ENCODE measurements around the gene SLC5A2. TPM values are rescaled to one million over a fixed set of nuclear protein-coding genes. Genes with fewer than 3 reads are reported as not detected.
A peak's percentile ranks its signal among the peaks of the same experiment; 100 is the strongest.

The SLC5A2 gene
- total and polyA plus RNA-seq, 2 of the 13 experiments (the other 11 are each of a cell fraction or from before 2014, with no cell fraction given), result 0.24 to 0.97 TPM

DNA sequence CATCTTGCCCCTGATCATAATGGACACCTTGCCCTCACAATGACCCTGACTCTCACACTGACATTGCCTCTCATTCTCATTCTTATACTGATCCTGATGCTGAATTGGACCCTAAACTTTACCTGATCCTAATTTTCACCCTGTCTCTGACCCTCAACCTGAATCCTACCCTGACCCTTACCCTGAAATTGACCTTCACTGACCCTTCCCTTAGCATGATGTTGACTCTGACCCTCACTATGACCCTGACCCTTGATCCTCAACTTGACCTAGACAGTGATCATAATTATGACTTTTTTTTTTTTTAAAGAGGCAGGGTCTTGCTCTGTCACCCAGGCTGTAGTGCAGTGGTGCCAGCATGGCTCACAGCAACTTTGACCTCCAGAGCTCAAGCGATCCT, 48.2 kb downstream of the SLC5A2 start (continued):
- no peak for TF ChIP-seq ZNF251 (CRISPR knock-in tag; IDR thresholded peaks at IDR 0.05)

DNA sequence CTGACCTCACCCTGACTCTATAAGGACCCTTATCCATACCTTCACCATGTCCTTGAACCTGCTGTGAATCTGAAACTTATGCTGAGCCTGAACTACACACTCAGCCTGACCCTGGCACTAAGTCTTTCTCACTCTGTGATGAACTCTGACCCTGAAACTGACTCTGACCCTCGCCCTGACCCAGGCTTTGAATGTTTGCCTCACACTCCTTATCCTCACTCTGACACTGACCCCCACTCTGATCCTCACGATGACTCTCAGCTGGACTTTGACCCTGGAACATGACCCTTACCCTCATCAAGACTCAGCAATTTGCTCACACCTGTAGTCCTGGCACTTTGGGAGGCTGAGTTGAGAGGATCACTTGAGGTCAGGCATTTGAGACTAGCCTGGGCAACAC, 49.2 kb downstream of the SLC5A2 start:
- H3K4me1 ChIP-seq (ENCODE audit: insufficient read depth, low read length), result peaks cover 26% of the 10 kb centered on the region
- FAIRE-seq, result no peak
- H3K27me3 ChIP-seq (ENCODE audit: control insufficient read depth in 1 of 2, insufficient read depth in 2 of 2, low read length in 2 of 2), result peaks cover under 1 to 34% of the 10 kb centered on the region in 2 experiments; a peak in 4 of 5 replicates
- intact Hi-C loops (cut with micrococcal nuclease; ENCODE audit: unreplicated experiment), result no loop called here
- BruUV-seq (replicated peaks), result no TSS peak
- no peak overlapping the region for H3K27ac ChIP-seq (ENCODE audit: extremely low read length, insufficient read depth, low read length)
- ChIA-PET POLR2A (no interaction called here), CTCF (ENCODE audit: low intra/inter-chr PET ratio, low total read pairs) (no interaction called here)
- no peaks in the 10 kb centered on the region for H3K9me3 ChIP-seq (ENCODE audit: low read length)
- H3K4me2 ChIP-seq (ENCODE audit: low read depth, low read length), result no peak overlapping the region
- H3K36me3 ChIP-seq (replicated peaks in 1 of 2; ENCODE audit: control insufficient read depth in 1 of 2, insufficient read depth in 2 of 2, low read length in 2 of 2), result no peaks in the 10 kb centered on the region
- H3K4me3 ChIP-seq (replicated peaks in 1 of 3; ENCODE audit: insufficient read depth in 1 of 3, low read depth in 2 of 3, low read length in 3 of 3), result no peak overlapping the region
- in situ Hi-C loops (cut with HindIII; ENCODE audit: extremely low pct_ligation_motif_present, low pct_unique_long_range_greater_than_20kb), result no loop called here
- peak; percentile 28; the same call in 1 of the 2 replicates for TF ChIP-seq ZNF121 (CRISPR knock-in tag; IDR thresholded peaks at IDR 0.05)
- peak; percentile 76 for TF ChIP-seq NR2C2 (CRISPR knock-in tag; IDR thresholded peaks at IDR 0.05; ENCODE audit: borderline replicate concordance)
- peak; percentile 54 for TF ChIP-seq NR2F6 (IDR thresholded peaks at IDR 0.05)
- TF ChIP-seq NR2F6 (CRISPR knock-in tag; IDR thresholded peaks at IDR 0.05), result no peak
- TF ChIP-seq HNF4A (CRISPR knock-in tag; IDR thresholded peaks at IDR 0.05), result peak; percentile 59
- TF ChIP-seq ZMYM3 (CRISPR knock-in tag; IDR thresholded peaks at IDR 0.05), result 0 out of 2 replicates have a peak, but pooled peaks have one; percentile 27
- peak; percentile 34; the same call in 1 of the 2 replicates for TF ChIP-seq RARA (CRISPR knock-in tag; IDR thresholded peaks at IDR 0.05)
- TF ChIP-seq HNF4G (IDR thresholded peaks at IDR 0.05; ENCODE audit: borderline replicate concordance, low read depth, low read length), result peak; percentile 17; the same call in 1 of the 2 replicates
- no peak for TF ChIP-seq HNF4G (CRISPR knock-in tag; IDR thresholded peaks at IDR 0.05; ENCODE audit: borderline replicate concordance, low read depth)
- no peak for TF ChIP-seq SP1 (IDR thresholded peaks at IDR 0.05)
- no peak for TF ChIP-seq SP1 (CRISPR knock-in tag; IDR thresholded peaks at IDR 0.05)
- TF ChIP-seq MBD4 (IDR thresholded peaks at IDR 0.05; ENCODE audit: borderline replicate concordance, low read length), result no peak
- no peak overlapping the region for H3K9ac ChIP-seq (ENCODE audit: insufficient read depth, low read depth, low read length)
- no peaks in the 10 kb centered on the region for H4K20me1 ChIP-seq (ENCODE audit: insufficient read depth, low read length)
- 0% methylated on average over 2 of the region's 2 CpGs for WGBS (ENCODE audit: low lambda C conversion rate)
- no peak for ATAC-seq
- no peak overlapping the region for H2AFZ ChIP-seq (ENCODE audit: low read length)
- H3K79me2 ChIP-seq (ENCODE audit: insufficient read depth, low read length), result no peaks in the 10 kb centered on the region
- DNase-seq (ENCODE audit: low spot score), result no peak
